GM21423 (cell line): ENCODE data around the gene PRDM16.

Source experiments
- ATAC-seq: cut with Tn5 transposase; IDR thresholded peaks from one replicate; pipeline ENCODE4 v1.9.1; 2021; ENCODE audit warnings: mild to moderate bottlenecking, moderate library complexity; ENCODE audit not compliant: unreplicated experiment

The PRDM16 gene

GRCh38 chr1:3452866-3453175, 383.8 kb downstream of the PRDM16 start:
- ATAC-seq = no peak

- no peak for ATAC-seq
Measured at GRCh38 chr1:3453203-3453761, 384.3 kb downstream of the PRDM16 start.

GRCh38 chr1:3453891-3454810, 385.1 kb downstream of the PRDM16 start, which contains the start of gene ARHGEF16:
ARHGEF16 (plus strand) TSS chr1:3454665; CDS start chr1:3463085, 8,420 bp downstream.
- ATAC-seq = no peak

- ATAC-seq = no peak
Measured at GRCh38 chr1:3454811-3455618, 386.0 kb downstream of the PRDM16 start.

- ATAC-seq = no peak
Measured at GRCh38 chr1:3455670-3456448, 386.9 kb downstream of the PRDM16 start.

- ATAC-seq = no peak
Measured at GRCh38 chr1:3456449-3456963, 387.5 kb downstream of the PRDM16 start.

GRCh38 chr1:3456964-3457909, 388.2 kb downstream of the PRDM16 start:
- no peak for ATAC-seq

GRCh38 chr1:3457910-3458883, 389.2 kb downstream of the PRDM16 start:
- ATAC-seq = no peak

- no peak for ATAC-seq
Measured at GRCh38 chr1:3459051-3459908, 390.3 kb downstream of the PRDM16 start.

- ATAC-seq = no peak
Measured at GRCh38 chr1:3459940-3460671, 391.1 kb downstream of the PRDM16 start.

- ATAC-seq = no peak
Measured at GRCh38 chr1:3460672-3461131, 391.7 kb downstream of the PRDM16 start.

- no peak for ATAC-seq
Measured at GRCh38 chr1:3461238-3461933, 392.4 kb downstream of the PRDM16 start.

GRCh38 chr1:3461934-3462275, 392.9 kb downstream of the PRDM16 start:
- no peak for ATAC-seq

GRCh38 chr1:3462356-3463012, 393.5 kb downstream of the PRDM16 start:
- no peak for ATAC-seq

GRCh38 chr1:3463013-3463385, 394.0 kb downstream of the PRDM16 start:
- ATAC-seq = no peak

- no peak for ATAC-seq
Measured at GRCh38 chr1:3463408-3463863, 394.4 kb downstream of the PRDM16 start.
